Thoracic aorta (tissue), 2 donors: Measurements from ENCODE around the gene RIMS4. TPM values are rescaled to one million over a fixed set of nuclear protein-coding genes. Genes with fewer than 3 reads are reported as not detected.
"Not testable (repeated sequence)": the region's sequence is repeated elsewhere in the genome, so short reads cannot be mapped to it uniquely, and the experiment has no call there.

Source experiments
- ATAC-seq: fragments of 150-250 bp; one replicate; pipeline ENCODE4 v1.8.0; 2017; ENCODE audit warnings: low read depth; ENCODE audit not compliant: insufficient number of reproducible peaks, low FRiP score
- DNase-seq: peaks from one replicate; pipeline ENCODE4 v3.0.0-alpha.2; 2020; ENCODE audit warnings: low spot score
- H3K27ac ChIP-seq, 2 donors: fragments of 200-600 bp; sonication (generic); 1 replicate in 1 of 2; 2 replicates in 1 of 2; pipeline ENCODE4 v1.5.1; 2016; ENCODE audit warnings: mild to moderate bottlenecking in 2 of 2, moderate library complexity in 2 of 2
- H3K27me3 ChIP-seq: fragments of 200-600 bp; sonication (generic); replicated peaks from 2 replicates; pipeline ENCODE4 v1.6.0; 2016; ENCODE audit warnings: mild to moderate bottlenecking; ENCODE audit not compliant: insufficient read depth
- H3K36me3 ChIP-seq: fragments of 200-600 bp; sonication (generic); one replicate; pipeline ENCODE4 v1.5.1; 2016
- H3K4me1 ChIP-seq, 2 donors: fragments of 200-600 bp; sonication (generic); 1 replicate in 1 of 2; 2 replicates in 1 of 2; pipeline versions ENCODE4 v1.5.1 to v1.6.0; 2016; ENCODE audit warnings: low read depth in 2 of 2, mild to moderate bottlenecking in 1 of 2; ENCODE audit not compliant: control insufficient read depth in 1 of 2
- H3K4me3 ChIP-seq: fragments of 200-600 bp; sonication (generic); 2 replicates; pipeline ENCODE4 v1.5.1; 2016; ENCODE audit warnings: mild to moderate bottlenecking
- H3K9me3 ChIP-seq: fragments of 200-600 bp; sonication (generic); 2 replicates; pipeline ENCODE4 v1.5.1; 2016
- CTCF ChIP-seq: fragments of 200-600 bp; sonication (generic); IDR thresholded peaks from one replicate; pipeline ENCODE4 v1.5.1; 2019; ENCODE audit warnings: antibody characterized with exemption
- total RNA-seq, 2 donors: library from RNA; depleted of rRNA; stranded (reverse); fragments of >200 nt; gene quantifications; one replicate each; pipeline versions ENCODE4 v1.1.0 to v1.2.3, GENCODE V29; 2016

Gene RIMS4
- total RNA-seq, 2 donors from 2014 or later, result 2.4 to 13.5 TPM

- H3K4me3 ChIP-seq, result no peak overlapping the region
- no peaks in the 10 kb centered on the region for H3K27me3 ChIP-seq
- H3K4me1 ChIP-seq, result no peaks in the 10 kb centered on the region
- no peak overlapping the region for H3K27ac ChIP-seq
- DNase-seq (no peak), ATAC-seq (no peak)
- no peaks in the 10 kb centered on the region for H3K36me3 ChIP-seq
- TF ChIP-seq CTCF, result no peak
- no peaks in the 10 kb centered on the region for H3K9me3 ChIP-seq
Observed at GRCh38 chr20:44768854-44769480, 41.4 kb downstream of the RIMS4 start.

- no peaks in the 10 kb centered on the region for H3K27me3 ChIP-seq
- ATAC-seq (no peak), DNase-seq (no peak)
- TF ChIP-seq CTCF, result no peak
- no peaks in the 10 kb centered on the region for H3K36me3 ChIP-seq
- H3K9me3 ChIP-seq, result no peaks in the 10 kb centered on the region
- H3K4me1 ChIP-seq, result no peaks in the 10 kb centered on the region
- no peak overlapping the region for H3K27ac ChIP-seq
- no peak overlapping the region for H3K4me3 ChIP-seq
Observed at GRCh38 chr20:44768256-44768655, 42.1 kb downstream of the RIMS4 start.

- DNase-seq, result no peak
- Histone ChIP-seq H3K9me3 (no peaks in the 10 kb centered on the region), H3K36me3 (no peaks in the 10 kb centered on the region), H3K27me3 (no peaks in the 10 kb centered on the region), H3K27ac (no peak overlapping the region), H3K4me1 (no peaks in the 10 kb centered on the region), H3K4me3 (no peak overlapping the region)
- TF ChIP-seq CTCF, result no peak
- ATAC-seq, result peak; percentile 14
Observed at GRCh38 chr20:44765701-44766347, 44.5 kb downstream of the RIMS4 start.

GRCh38 chr20:44765091-44765490, 45.3 kb downstream of the RIMS4 start:
- no peak for DNase-seq
- no peak overlapping the region for H3K27ac ChIP-seq
- no peaks in the 10 kb centered on the region for H3K4me1 ChIP-seq
- H3K27me3 ChIP-seq, result no peaks in the 10 kb centered on the region
- H3K9me3 ChIP-seq, result no peaks in the 10 kb centered on the region
- no peak for TF ChIP-seq CTCF
- H3K36me3 ChIP-seq, result no peaks in the 10 kb centered on the region
- no peak for ATAC-seq
- no peak overlapping the region for H3K4me3 ChIP-seq

- not testable (repeated sequence) for H3K4me1 ChIP-seq, DNase-seq, H3K36me3 ChIP-seq, H3K9me3 ChIP-seq, H3K27ac ChIP-seq, ATAC-seq, H3K27me3 ChIP-seq, H3K4me3 ChIP-seq
Observed at GRCh38 chr20:44763798-44764197, 46.5 kb downstream of the RIMS4 start.
